Superior temporal gyrus (tissue), 1 donor: ENCODE results near the gene CA12.
"Not testable (repeated sequence)": the region's sequence is repeated elsewhere in the genome, so short reads cannot be mapped to it uniquely, and the experiment has no call there.

ENCODE experiments used
- DNase-seq: peaks from one replicate; pipeline ENCODE4 v3.0.0-alpha.2; 2016; ENCODE audit errors: extremely low spot score

CA12 gene

DNA sequence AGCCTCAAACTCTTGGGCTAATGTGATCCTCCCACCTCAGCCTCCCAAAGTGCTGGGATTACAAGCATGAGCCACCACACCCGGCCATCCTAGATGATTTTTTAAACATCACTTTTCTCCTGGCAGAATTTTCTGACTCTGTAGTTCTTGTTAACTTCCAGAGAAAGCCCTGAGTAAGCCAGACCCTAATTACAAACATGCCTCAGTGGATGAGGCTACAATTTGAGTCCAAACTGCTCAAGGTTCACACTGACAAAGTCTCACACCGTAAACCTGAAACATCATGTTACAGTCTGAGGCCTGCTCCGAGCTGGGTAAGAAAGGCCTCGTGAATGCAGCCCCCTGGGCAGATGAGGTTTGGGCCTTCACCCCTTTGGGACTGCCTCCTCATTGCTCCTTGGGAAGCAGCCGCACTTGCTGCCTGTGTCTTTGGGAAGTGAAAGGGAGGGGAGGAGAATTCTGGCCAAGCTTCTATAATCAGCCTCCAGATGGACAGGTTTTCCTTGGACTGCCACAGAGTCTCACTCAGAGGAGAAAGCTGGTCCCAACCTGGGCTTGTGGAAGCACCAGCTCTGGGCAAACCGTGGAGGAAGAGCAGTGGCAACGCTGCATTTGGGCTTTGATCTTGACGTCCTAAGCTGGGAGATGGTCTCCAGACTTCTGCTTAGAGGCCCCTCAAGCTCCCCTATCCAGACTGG is 46.0 kb downstream of the CA12 start:
- no peak for DNase-seq

DNA sequence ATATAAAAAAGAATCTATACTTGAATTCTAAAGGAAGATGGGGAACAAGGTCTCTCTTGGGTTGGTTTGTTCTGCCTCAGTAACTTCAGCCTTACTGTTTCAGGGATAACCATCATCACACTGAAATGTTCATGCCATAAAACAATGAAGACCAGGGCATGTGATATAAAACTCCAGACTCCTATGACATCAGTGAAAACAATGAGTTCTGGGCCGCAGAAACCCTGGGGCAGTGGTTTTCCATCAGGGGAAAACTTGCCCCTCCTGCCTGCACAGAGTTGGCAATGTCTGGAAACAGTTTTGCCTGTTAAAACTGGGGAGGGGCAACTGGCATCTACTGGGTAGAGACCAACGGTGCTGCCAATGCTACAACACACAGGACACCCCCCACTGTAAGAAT is 46.8 kb downstream of the CA12 start:
- DNase-seq: no peak

DNA sequence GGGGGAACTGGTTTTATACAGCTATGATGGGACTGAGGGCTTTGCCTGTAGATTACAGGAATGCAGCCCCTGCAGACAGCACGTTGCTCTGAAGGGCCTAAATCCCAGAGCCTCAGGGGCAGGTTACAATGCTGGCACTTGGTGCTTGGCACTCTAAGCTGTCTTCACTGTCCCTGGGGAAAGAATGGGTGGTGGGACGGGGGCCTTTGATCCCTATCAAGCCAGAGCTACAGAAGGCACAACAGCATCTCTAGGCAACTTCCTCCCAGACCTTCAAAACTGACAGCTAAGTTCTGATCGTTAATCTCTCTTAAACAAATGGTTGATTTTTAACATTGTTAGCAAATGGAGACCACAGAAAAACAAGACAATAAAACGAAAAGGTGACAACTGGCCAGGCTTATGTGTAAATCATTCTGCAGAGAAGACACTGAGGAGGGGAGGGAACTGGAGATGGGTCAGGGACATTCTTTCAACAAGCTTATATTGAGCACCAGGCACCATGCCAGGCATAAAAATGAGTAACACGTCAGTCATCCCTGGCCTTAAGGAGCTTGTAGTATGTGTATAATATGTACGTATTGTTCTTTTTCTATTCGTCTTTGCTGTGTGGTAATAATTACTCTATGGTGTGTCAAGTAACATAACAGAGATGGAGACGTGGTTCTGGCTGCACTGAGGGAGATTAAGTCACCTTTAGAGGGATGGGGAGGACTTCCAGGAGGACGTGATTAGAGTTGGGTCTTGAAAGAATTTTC is 49.1 kb downstream of the CA12 start:
- DNase-seq: no peak

DNA sequence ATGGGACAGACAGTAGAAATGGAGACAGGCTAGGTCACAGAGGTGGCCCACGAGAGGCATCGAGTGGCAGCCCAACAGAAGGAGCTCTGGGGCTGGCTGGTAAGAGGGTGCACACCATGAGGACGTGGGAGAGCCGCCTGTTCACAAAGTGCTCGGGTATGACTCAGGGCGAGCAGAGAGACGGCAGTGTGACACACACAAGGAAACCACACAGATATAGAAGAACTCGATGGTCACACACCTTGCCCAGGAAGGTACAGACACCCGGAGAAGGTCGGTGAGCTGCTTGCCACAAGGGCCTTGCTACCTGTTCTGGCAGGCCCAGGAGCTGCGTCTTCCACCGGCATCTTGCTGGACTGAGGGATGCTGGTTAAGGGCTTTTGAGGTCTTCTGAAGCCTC is 50.2 kb downstream of the CA12 start:
- DNase-seq: no peak

DNA sequence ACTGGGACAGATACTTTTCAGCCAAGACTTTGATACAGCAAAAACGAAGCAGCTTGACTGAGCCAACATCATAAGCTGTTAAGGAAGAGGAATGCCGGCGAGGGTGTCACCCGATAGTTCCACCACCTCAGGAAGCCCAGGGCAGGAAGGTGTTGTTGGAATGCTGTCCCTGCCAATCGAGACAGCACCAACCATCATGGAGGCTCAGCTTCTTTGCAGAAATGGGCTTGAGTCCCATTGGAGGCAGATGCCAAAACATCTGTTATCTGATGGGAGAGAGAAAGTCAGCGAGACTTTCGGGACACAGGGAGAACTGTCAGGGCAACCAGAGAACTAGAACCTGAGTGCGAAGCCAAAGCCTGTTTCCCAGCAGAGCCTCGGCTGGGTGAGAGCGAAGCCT is 50.7 kb downstream of the CA12 start:
- no peak for DNase-seq

DNA sequence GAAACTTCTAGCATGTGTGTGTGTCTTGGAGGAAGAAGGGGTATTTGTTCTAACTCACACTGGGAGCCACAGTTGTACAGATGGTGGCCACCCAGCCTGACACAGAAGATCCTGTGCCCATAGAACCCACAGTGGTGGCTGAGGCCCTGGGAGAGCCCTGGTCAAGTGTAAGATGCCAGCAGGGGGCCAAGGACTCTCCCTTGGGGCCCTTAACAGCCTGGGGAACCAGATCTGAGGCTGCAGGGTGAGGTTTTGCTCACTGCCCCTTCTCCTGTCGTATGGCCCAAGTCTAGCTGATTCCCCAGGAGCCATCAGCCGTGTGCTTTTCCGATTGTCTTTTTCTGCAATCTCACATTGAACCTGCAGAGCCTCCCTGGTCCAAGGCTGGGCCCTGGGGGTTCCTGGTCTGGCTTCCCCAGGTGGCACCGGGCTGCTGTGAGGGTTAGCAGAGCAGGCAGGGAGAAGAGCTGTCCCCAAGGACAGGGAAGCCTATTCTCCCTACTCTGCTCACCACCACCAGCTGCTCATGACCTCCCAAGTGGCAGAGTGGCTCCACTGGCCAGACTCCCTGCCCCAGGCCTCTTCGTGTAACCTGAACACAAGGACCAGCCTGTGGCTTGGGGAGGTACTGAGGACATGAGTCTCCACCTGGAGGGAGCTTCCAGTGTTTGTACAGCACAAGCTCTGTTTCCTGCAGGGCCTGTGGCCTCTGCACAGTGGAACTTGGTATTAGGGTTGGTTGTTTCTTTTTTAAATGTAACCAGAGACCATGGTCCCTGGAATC is 51.9 kb downstream of the CA12 start:
- no peak for DNase-seq

DNA sequence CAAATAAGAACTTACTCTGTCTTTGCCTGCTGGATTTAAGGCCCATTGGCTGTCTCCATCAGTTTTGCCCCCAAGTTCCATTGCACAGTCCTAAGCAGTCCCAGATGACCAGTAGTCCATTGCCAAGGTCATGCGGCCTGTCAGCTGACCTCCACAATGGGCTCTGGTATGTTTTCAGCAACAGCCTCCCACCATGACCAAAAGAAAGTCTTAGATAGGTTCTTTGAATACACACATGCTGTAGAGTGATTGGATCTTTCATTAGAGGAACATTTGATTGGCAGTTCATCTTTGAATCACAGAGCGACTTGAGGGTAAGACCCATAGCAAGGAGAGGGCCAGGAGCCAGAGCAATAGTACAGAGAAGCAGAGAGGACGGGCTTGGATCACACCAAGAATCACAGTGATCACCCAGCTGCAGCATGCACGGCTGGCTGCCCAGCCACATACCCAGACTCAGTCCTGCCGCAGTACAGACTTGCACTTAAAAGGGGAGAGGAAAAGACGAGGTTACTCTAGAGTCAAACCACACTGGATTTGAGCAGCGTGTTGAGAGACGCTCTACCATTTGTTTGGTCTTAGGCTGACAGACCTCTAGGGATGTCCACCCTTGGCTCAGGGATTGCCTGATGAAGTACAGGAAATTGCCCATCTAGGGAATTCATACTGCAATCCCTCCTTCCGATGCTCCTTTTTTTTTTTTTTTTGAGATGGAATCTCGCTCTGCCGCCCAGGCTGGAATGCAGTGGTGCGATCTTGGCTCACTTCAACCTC is 53.8 kb downstream of the CA12 start:
- no peak for DNase-seq

DNA sequence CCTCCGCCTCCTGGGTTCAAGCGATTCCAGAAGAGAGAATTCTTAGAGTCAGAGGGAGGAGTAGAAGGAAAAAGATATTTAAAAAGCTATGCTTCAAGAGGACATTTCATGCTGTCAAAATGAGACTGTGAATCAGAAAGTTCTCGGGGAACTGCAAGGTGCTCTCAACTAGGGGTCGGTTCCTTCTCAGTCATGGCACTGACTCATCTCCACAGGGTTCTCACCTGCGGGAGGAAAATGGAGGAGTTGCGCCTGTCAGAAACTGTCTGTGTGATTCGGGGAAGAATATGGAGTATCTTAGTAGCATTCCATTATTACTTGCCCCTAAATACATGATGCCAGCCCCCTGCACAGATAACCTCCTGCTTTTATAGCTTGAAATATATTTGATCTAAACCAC is 56.9 kb downstream of the CA12 start:
- DNase-seq: no peak

DNA sequence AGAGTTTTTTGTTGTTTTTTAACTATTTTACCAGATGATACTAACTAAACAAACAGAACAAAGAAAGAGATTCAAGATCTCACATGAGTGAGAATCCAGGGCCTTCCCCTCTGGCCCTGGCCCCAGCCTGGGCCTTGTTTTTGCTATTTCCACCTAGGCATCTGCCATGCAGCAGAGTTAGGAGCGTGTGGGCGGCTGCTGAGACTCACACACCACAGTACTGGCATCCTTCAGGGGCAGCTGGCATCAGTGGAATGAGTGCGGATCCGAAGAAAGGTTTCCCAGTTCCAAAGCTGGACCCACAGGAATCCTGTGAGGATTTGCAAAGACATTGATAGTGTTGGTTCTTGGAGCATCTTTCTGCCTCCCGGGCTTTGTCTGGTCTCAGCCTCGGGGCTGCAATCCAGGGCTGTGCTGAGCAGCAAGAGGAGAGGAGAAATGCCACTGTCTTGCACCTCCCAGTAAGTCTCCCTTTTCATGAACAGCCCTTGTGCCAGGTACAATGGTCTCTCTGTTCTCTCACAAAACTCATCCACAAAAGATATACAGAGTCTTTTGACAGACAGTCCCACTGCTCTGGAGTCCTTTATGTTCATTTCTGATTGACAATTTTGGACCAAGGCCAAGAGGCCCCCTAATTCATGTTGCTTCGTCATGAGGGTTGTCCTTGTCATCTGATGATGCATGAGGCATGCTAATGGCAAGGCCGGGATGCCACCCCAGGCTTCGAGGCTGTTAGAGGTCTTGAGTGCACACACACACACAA is 57.7 kb downstream of the CA12 start:
- peak; percentile 54 for DNase-seq

DNA sequence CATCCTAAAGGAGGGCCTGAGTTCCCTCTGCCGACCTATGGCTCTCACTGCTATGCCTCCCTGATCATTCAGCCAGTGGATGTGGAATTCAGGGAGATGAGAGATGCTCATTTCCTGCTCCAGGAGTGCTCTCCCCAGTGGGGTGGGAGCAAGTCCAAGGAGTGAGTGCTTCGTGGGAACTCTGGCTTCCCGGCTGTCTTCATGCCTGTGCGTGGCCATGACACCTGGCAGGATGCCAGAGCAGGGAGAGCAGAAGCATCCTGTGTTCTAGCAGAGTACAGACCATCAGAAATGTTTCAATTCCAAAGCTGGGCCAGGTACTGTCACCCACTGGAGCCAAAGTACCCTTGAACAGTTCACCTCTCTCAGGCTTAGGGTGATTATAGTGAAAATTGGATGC is 59.1 kb downstream of the CA12 start:
- no peak for DNase-seq

DNA sequence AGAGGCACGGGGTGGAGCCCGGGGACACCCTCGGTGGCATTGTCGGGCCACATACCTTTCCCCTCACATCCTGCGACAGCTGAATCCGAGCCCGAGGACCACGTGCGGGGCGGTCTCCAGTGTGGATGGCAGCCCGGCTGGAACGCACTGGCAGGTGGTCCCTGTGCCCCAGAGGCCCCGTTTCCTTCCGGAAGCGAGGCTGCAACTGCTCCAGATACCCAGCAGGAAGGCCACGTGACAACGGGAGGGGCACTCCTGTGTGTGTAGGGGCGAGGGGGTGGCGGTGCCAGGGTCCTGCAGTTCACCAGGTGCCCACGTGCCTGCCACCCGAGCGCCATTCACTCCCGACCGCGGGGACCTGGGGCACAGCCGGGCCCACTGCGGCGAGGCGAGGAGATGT is 60.2 kb downstream of the CA12 start:
- DNase-seq: no peak

DNA sequence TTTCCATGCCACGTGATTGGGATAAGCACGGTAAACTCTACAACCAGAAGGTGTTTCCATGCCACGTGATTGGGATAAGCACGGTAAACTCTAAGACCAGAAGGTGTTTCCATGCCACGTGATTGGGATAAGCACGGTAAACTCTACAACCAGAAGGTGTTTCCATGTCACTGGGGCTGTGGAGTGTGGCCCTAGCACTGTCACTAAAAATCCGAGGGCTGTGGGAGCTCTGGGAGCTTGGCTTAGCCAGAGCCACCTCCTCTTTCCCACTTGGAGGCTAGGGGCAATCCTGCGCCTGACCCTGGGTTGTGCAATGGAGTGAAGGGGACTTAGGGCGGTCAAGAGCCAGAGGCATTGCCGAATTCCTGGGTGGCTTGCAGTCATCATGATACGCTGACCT is 60.7 kb downstream of the CA12 start:
- not testable (repeated sequence) for DNase-seq

DNA sequence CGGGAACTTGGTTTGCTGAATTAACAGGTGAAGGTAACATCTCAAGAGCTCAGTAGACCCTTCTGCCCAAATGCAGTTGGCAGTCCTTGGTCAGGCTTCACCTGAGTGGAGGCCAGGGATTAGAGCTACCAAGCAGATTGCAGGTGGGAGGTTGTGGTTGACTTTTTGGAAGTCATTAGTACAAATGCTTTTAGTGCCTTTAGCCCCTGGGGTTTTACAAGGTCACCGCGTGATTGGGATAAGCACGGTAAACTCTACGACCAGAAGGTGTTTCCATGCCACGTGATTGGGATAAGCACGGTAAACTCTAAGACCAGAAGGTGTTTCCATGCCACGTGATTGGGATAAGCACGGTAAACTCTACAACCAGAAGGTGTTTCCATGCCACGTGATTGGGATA is 61.2 kb downstream of the CA12 start:
- DNase-seq: not testable (repeated sequence)

DNA sequence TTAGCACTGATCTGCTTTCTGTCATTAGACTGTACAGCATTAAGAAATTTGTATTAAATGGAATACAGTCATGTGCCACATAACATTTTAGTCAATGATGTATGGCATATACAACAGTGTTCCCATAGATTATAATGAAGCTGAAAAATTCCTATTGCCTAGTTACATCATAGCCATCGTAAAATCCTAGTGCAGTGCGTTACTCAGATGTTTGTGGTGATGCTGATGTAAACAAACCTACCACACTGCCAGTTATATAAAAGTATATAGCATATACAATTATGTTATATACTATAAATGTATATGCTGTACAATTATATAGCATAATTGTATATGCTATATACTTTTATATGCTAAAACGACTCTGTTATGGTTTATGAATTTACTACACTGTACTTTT is 62.6 kb downstream of the CA12 start:
- no peak for DNase-seq

DNA sequence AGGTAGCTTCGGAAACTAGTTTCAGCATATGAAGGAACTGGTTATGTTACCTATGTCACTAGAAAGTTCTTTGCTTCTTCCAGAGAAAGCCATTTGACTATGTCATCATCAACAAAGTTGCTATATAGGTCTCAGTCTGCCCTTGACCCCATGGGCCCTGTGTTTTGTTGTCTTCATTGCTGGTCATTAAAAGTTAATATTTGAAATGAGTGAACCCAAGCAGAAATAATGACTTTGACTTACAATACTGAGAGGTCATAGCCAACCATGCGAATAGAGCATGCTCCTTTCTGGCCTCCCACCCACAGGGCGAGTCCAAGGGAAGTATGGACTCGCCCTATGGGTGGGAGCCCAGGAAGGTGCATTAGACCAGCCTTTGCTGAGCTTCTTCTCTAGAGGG is 63.3 kb downstream of the CA12 start:
- no peak for DNase-seq

DNA sequence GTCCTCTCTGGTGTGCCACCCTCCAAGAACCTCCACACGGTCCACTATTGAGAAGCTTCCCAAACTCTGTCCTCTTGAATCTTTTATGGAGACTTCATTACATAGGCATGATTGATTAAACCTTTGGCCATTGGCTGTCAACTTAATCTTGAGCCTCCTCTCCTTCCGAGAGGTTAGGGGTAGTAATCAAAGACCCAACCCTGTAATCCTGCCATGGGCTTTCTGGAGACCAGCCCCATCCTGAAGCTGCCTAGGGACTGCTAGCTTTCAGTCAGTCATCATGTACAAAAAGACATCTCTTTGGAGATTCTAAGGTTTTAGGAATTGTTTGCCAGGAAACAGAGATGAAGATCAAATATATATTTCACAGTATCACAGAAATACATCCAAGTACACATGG is 67.2 kb downstream of the CA12 start:
- DNase-seq: no peak

DNA sequence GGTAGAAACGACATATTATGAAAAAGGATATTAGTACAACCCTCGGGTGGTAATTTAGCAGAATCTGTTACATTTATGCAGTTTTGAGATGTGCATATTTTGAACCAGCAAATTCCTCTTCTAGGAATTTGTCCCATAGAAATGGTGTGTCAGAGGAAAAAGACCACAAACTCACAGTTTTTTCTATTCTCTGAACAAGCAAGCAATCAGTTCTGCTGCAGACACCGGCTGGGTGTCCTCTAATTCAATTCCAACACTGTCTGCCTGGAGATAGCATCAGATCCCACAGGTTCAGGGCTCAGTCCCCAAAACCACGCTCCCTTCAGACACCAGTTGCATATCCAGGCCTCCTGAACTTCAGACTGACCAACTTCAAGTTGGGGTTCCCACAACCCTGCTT is 67.8 kb downstream of the CA12 start:
- no peak for DNase-seq

DNA sequence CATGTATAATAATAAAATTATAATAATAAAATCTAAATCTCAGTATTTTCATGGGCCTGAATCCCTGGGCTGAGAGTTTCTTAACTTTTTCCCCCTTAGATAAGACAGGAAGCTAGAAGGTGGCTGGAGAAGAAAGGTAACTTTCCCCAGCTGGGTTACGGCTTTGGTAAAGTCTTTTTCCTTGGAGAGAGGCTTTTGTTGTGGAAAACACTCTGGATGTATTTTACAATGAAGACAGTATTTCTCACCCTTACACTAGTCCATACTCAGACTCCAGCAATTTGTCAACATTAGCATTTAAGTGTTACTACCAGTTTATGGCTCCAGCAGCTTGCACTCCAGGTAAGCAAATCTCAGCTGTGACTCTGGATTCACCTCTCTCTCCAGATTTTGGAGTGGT is 69.4 kb downstream of the CA12 start:
- DNase-seq: no peak

DNA sequence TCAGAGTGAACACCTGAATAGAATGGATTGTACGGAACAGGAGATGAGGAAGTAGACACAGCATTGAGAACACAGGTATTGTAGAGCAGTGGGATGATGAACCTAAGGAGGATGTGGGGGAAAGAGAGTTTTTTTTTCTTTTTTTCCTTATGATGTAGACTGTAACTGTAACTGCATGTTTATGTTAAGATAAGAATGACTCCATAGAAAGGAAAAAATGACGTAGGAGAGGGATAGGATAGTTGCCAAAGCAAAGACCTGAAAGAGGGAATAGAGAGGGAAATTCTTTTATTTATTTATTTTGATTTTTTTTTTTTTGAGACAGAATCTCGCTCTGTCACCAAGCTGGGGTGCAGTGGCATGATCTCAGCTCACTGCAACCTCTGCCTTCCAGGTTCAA is 71.0 kb downstream of the CA12 start:
- no peak for DNase-seq

DNA sequence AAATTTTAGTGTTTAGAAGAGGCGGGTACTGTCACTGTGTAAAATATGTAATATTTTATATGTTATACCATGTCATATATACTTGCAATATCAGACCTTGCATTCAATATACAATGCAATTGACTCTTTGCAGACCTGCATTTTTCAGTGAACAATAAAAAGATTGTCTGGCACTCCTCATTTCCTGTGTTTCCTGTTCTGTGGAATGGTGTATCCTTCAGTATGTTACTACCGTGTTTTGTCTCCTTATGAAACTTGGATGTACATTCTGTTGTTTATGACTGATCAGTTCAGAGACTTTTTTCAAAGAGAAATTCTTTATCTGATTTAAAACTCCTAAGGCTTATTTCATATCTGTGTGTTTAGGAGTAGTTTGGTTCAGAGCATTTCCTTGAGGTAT is 72.7 kb downstream of the CA12 start:
- no peak for DNase-seq

DNA sequence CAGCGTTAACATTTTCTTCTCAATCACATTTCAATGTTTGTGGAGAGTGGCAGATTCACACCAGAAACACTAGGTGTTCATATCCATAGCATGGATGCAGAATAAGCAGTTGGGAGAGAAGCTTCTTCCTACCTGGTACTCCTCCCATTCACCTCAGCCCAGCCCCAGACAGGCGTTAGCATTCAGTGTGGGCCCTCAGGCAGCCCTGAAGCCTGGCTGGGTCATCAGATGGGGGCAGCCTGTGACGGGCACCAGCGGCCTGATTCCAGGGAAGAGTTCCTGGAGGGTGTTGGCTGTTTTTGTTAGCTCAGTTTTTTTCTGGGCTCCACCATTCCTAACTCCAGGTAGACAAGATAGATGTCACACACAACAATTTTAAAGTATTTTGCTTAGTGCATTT is 73.2 kb downstream of the CA12 start:
- DNase-seq: no peak
